ENCODE measurements around the gene IGF2R.

IGF2R gene

GRCh38 chr6:160015778-160016684 lies 47.1 kb downstream of the IGF2R start:
- no peak for DNase-seq (ENCODE audit: low read depth, low spot score)
- H3K27ac ChIP-seq: no peak overlapping the region

GRCh38 chr6:160022101-160022500 lies 53.2 kb downstream of the IGF2R start:
- DNase-seq (ENCODE audit: low read depth, low spot score): no peak

GRCh38 chr6:160022793-160023192 lies 53.9 kb downstream of the IGF2R start:
- DNase-seq (ENCODE audit: low read depth, low spot score): no peak
- H3K27ac ChIP-seq: no peak overlapping the region

More at GRCh38 chr6:160022101-160022500, 53.2 kb downstream of the IGF2R start:
- no peak overlapping the region for H3K27ac ChIP-seq

GRCh38 chr6:160024152-160024551 lies 55.3 kb downstream of the IGF2R start:
- no peak overlapping the region for H3K27ac ChIP-seq
- no peak for DNase-seq (ENCODE audit: low read depth, low spot score)

- H3K27ac ChIP-seq: no peak overlapping the region
- no peak for DNase-seq (ENCODE audit: low read depth, low spot score)
Observed at GRCh38 chr6:160027076-160027475, 58.2 kb downstream of the IGF2R start.

- peak overlapping the region; percentile 69 for H3K27ac ChIP-seq
- no peak for DNase-seq (ENCODE audit: low read depth, low spot score)
Observed at GRCh38 chr6:160027931-160028330, 59.0 kb downstream of the IGF2R start.

GRCh38 chr6:160028487-160029275 lies 59.8 kb downstream of the IGF2R start:
- DNase-seq (ENCODE audit: low read depth, low spot score): no peak
- H3K27ac ChIP-seq: peak overlapping the region; percentile 69

GRCh38 chr6:160029525-160029924 lies 60.6 kb downstream of the IGF2R start:
- DNase-seq (ENCODE audit: low read depth, low spot score): no peak
- peak overlapping the region; percentile 69 for H3K27ac ChIP-seq

- peak; percentile 67 for DNase-seq (ENCODE audit: low read depth, low spot score)
- peak overlapping the region; percentile 69 for H3K27ac ChIP-seq
Observed at GRCh38 chr6:160030103-160030502, 61.2 kb downstream of the IGF2R start.

- peak overlapping the region; percentile 69 for H3K27ac ChIP-seq
- no peak for DNase-seq (ENCODE audit: low read depth, low spot score)
Observed at GRCh38 chr6:160031442-160031841, 62.6 kb downstream of the IGF2R start.

- H3K27ac ChIP-seq: no peak overlapping the region
Observed at GRCh38 chr6:160031871-160032270, 63.0 kb downstream of the IGF2R start.

GRCh38 chr6:160032538-160032937 lies 63.7 kb downstream of the IGF2R start:
- DNase-seq (ENCODE audit: low read depth, low spot score): no peak
- no peak overlapping the region for H3K27ac ChIP-seq

More at GRCh38 chr6:160031871-160032270, 63.0 kb downstream of the IGF2R start:
- no peak for DNase-seq (ENCODE audit: low read depth, low spot score)

GRCh38 chr6:160034036-160034930 lies 65.4 kb downstream of the IGF2R start:
- DNase-seq (ENCODE audit: low read depth, low spot score): no peak
- H3K27ac ChIP-seq: no peak overlapping the region

- no peak for DNase-seq (ENCODE audit: low read depth, low spot score)
- peak overlapping the region; percentile 86 for H3K27ac ChIP-seq
Observed at GRCh38 chr6:160035241-160035640, 66.4 kb downstream of the IGF2R start.

GRCh38 chr6:160035693-160036330 lies 66.9 kb downstream of the IGF2R start:
- no peak for DNase-seq (ENCODE audit: low read depth, low spot score)
- peak overlapping the region; percentile 86 for H3K27ac ChIP-seq

- peak overlapping the region; percentile 86 for H3K27ac ChIP-seq
Observed at GRCh38 chr6:160036331-160036695, 67.4 kb downstream of the IGF2R start.

GRCh38 chr6:160036790-160037206 lies 67.9 kb downstream of the IGF2R start:
- H3K27ac ChIP-seq: peak overlapping the region; percentile 86
- peak; percentile 53 for DNase-seq (ENCODE audit: low read depth, low spot score)

More at GRCh38 chr6:160036331-160036695, 67.4 kb downstream of the IGF2R start:
- no peak for DNase-seq (ENCODE audit: low read depth, low spot score)

GRCh38 chr6:160038479-160038878 lies 69.6 kb downstream of the IGF2R start:
- H3K27ac ChIP-seq: no peak overlapping the region
- no peak for DNase-seq (ENCODE audit: low read depth, low spot score)

- H3K27ac ChIP-seq: no peak overlapping the region
- DNase-seq (ENCODE audit: low read depth, low spot score): no peak
Observed at GRCh38 chr6:160039441-160039840, 70.6 kb downstream of the IGF2R start.

- no peak for DNase-seq (ENCODE audit: low read depth, low spot score)
- H3K27ac ChIP-seq: no peak overlapping the region
Observed at GRCh38 chr6:160040055-160040454, 71.2 kb downstream of the IGF2R start.
